Left ventricle myocardium inferior (tissue), 1 donor: ENCODE results near the gene HOXC13. TPM values are rescaled to one million over a fixed set of nuclear protein-coding genes. Genes with fewer than 3 reads are reported as not detected.

Experiments
- DNase-seq: peaks from one replicate; pipeline ENCODE4 v3.0.0-alpha.2; 2020
- H3K27ac ChIP-seq: fragments of 200-600 bp; replicated peaks from 2 replicates; pipeline ENCODE4 v1.8.0; 2021
- H3K27me3 ChIP-seq: fragments of 200-600 bp; 2 replicates; pipeline ENCODE4 v1.8.0; 2021; ENCODE audit warnings: low read depth
- H3K36me3 ChIP-seq: fragments of 200-600 bp; 2 replicates; pipeline ENCODE4 v1.8.0; 2021
- H3K4me1 ChIP-seq: fragments of 200-600 bp; 2 replicates; pipeline ENCODE4 v1.8.0; 2021
- H3K4me3 ChIP-seq: fragments of 200-600 bp; 2 replicates; pipeline ENCODE4 v1.8.0; 2021; ENCODE audit warnings: mild to moderate bottlenecking, moderate library complexity
- H3K9me3 ChIP-seq: fragments of 200-600 bp; replicated peaks from 2 replicates; pipeline ENCODE4 v1.8.0; 2021
- intact Hi-C: fragments of 100-400 bp; cut with micrococcal nuclease; formaldehyde crosslinking; loops from one replicate; pipeline ENCODE4 v1.11.0; 2022
- total RNA-seq: library from RNA; stranded (reverse); fragmentation: NEBNext Ultra II Directional; extraction: Animal tissue kit (Norgen Biotek cat#: 25700); gene quantifications from one replicate; pipeline ENCODE4 v1.2.1, GENCODE V29; 2021
- TF ChIP-seq, protein P1 (sequence below): fragments of 200-600 bp; IDR thresholded peaks from 2 replicates; pipeline ENCODE4 v1.8.0; 2021; ENCODE audit warnings: antibody characterized with exemption, mild to moderate bottlenecking, borderline replicate concordance
- donor health status: DM: no; HTN: yes; CAD: no; lungs with severe emphysema.

HOXC13 gene
- total RNA-seq, 1 donor from 2014 or later, result not detected

DNA sequence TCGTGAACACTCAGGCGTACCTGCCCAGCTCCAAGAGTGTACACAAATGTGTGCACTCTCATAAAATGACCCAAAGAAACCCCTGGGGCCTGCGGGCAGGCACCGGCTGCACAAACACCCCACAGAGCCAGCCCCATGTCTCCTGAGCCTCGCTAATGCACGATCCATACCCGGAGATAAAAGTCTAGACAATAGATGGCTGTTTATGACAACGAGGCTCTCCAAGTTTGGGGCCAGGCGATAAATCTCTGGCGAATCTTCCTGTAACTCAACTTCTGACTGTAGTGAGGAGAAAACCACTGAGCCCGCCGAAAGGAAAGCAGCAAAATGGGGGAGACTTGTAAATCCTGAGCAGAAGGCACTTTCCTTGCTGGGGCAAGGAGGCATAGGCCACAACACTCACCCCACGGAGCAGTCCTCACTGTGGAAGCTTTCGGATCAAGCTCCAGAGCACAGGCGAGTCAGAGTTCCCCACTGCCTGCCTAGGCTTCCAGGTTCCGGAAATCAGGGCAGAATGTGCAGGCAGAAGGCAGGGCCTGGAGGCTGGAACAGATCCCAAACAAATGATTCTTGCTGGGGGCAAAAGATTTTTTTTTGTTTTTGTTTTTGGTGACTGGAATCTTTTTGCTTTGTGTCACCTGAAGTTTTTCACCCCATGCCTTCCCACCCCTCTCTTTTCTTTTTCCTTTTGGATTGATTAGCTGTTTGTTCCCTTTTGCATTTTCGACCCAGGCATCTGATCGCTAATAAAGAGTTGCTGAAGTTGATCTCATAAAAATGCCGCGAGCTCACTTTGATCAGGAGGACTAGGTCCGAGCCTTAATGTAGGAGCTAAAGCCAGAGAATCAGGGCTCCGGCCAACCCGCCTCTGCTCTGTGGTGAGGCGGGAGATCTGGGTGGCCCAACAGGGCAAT lies 29.8 kb downstream of the HOXC13 start:
- Histone ChIP-seq H3K27me3 (peaks cover 100% of the 10 kb centered on the region), H3K27ac (no peak overlapping the region), H3K36me3 (no peaks in the 10 kb centered on the region), H3K4me3 (no peak overlapping the region), H3K4me1 (peaks cover 19% of the 10 kb centered on the region), H3K9me3 (no peaks in the 10 kb centered on the region)
- DNase-seq, result no peak
- intact Hi-C loops, result no loop called here
- TF ChIP-seq, protein P1, sequence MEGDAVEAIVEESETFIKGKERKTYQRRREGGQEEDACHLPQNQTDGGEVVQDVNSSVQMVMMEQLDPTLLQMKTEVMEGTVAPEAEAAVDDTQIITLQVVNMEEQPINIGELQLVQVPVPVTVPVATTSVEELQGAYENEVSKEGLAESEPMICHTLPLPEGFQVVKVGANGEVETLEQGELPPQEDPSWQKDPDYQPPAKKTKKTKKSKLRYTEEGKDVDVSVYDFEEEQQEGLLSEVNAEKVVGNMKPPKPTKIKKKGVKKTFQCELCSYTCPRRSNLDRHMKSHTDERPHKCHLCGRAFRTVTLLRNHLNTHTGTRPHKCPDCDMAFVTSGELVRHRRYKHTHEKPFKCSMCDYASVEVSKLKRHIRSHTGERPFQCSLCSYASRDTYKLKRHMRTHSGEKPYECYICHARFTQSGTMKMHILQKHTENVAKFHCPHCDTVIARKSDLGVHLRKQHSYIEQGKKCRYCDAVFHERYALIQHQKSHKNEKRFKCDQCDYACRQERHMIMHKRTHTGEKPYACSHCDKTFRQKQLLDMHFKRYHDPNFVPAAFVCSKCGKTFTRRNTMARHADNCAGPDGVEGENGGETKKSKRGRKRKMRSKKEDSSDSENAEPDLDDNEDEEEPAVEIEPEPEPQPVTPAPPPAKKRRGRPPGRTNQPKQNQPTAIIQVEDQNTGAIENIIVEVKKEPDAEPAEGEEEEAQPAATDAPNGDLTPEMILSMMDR, result no peak

DNA sequence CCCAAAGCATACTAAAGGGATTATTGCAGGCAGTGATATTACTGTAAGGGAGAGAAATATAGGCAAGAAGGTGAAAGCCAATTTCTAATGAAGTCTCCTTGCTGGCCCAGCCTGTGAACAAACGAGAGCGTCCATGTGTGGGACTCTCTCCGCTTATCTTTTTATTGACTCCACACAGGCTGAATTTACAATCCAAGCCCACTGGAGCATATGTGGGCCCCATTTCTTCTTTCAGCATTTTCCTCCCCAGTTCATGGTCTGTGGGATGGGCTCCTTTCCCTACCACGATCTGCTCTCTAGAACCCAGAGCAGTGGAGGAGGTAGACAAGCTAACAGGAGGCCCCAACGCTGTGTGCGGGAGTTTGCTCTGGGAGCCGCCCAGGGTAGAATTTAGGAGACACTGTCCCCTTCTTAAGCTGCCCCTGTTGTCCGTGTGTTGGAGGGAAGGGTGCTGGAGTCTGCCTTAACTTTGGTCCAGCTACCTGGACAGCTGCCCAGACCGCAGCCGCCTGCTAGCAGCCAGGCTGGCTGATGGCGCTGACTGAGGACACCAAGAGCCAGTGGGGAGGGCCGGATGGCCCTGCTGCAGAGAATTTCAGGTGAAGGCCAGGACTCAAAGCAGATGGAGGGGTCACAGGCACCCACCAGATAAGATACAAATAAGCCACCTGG lies 31.1 kb downstream of the HOXC13 start:
- Histone ChIP-seq H3K9me3 (no peaks in the 10 kb centered on the region), H3K4me1 (peaks cover 30% of the 10 kb centered on the region), H3K36me3 (no peaks in the 10 kb centered on the region), H3K27me3 (peaks cover 100% of the 10 kb centered on the region), H3K27ac (no peak overlapping the region), H3K4me3 (no peak overlapping the region)
- intact Hi-C loops, result no loop called here
- no peak for DNase-seq
- TF ChIP-seq, protein P1, result no peak

DNA sequence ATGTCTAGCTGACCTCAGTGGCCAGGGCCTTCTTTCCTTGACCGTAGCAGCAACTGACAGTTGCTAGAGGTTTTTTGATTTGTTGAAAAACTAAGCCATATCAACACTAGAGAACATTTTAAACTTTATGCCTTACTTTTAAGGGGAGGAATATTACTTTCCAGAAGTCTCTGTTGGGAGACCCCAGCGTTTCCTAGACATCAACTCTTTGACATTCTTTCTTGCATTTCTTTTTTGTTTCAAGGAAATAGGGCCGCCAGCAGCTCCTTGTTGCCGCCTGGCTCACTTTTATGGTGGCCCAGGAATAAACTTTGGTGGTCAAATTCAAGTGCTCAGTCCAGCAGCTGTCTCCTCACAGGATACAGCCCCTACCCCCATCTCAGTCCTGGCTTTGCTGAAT lies 31.8 kb downstream of the HOXC13 start:
- Histone ChIP-seq H3K4me1 (peaks cover 37% of the 10 kb centered on the region), H3K4me3 (no peak overlapping the region), H3K27ac (no peak overlapping the region), H3K27me3 (peaks cover 100% of the 10 kb centered on the region), H3K9me3 (no peaks in the 10 kb centered on the region), H3K36me3 (no peaks in the 10 kb centered on the region)
- TF ChIP-seq, protein P1, result no peak
- intact Hi-C loops, result no loop called here
- no peak for DNase-seq

DNA sequence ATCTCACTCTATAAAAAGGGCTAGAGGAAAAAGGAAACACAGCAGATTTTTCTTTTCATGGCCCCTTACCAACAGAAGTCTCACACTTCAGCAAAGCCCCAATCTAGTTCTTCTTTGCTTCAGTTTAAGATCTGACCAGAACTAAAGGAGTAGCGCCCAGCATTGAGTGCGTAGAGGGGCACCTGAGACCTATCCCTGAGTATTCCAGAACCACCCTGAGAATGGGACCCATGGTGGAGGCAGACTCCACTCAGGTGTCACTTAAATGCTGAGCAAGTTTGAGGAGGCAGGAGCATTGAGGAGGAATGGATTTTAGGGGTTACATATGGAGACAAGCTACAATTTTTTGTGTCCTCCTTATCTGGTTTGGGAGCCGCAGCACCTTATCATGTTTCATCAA lies 32.5 kb downstream of the HOXC13 start:
- DNase-seq, result no peak
- H3K4me3 ChIP-seq, result no peak overlapping the region
- H3K36me3 ChIP-seq, result no peaks in the 10 kb centered on the region
- H3K4me1 ChIP-seq, result peaks cover 35% of the 10 kb centered on the region
- no peaks in the 10 kb centered on the region for H3K9me3 ChIP-seq
- TF ChIP-seq, protein P1, result no peak
- H3K27me3 ChIP-seq, result peaks cover 100% of the 10 kb centered on the region
- intact Hi-C loops, result no loop called here
- no peak overlapping the region for H3K27ac ChIP-seq

DNA sequence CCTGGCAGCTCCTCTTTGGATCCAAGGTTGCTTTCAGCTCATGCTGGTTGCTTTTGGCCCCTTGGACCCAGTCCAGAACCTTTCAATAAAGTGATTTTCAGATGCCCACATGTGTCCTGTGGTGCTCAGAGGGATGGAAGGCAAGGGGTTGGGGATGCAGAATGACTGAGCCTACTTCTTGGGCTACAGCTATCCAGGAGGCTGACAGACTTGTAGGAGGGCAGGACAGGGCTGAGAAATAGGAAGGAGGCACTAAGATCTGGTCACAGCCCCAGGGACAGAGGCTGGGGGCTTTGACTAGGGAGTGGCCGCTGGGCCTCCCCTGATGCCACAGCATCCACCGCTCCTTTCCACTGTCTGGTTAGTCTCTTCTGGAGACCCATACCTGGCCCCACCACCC lies 33.1 kb downstream of the HOXC13 start:
- no peak for DNase-seq
- no peak overlapping the region for H3K4me3 ChIP-seq
- no peak overlapping the region for H3K27ac ChIP-seq
- no peaks in the 10 kb centered on the region for H3K36me3 ChIP-seq
- peaks cover 100% of the 10 kb centered on the region for H3K27me3 ChIP-seq
- peaks cover 29% of the 10 kb centered on the region for H3K4me1 ChIP-seq
- intact Hi-C loops, result no loop called here
- H3K9me3 ChIP-seq, result no peaks in the 10 kb centered on the region
- TF ChIP-seq, protein P1, result no peak
